GM18858 (cell line): ENCODE measurements around the gene WDR19.
"Not testable (repeated sequence)": the region's sequence is repeated elsewhere in the genome, so short reads cannot be mapped to it uniquely, and the experiment has no call there.

ENCODE experiments used
- ATAC-seq: cut with Tn5 transposase; IDR thresholded peaks from one replicate; pipeline ENCODE4 v1.9.1; 2021; ENCODE audit not compliant: unreplicated experiment

WDR19 gene

GRCh38 chr4:39181905-39182638 is at the start of gene WDR19:
Gene WDR19 (plus strand): TSS chr4:39182529. CDS start chr4:39182558, 29 bp downstream.
- ATAC-seq, result peak; percentile 98

GRCh38 chr4:39133623-39134022 is 48.7 kb upstream of the WDR19 start:
- no peak for ATAC-seq

- ATAC-seq, result no peak
Measured at GRCh38 chr4:39134683-39135306, 47.5 kb upstream of the WDR19 start.

GRCh38 chr4:39138227-39138626 is 44.1 kb upstream of the WDR19 start:
- not testable (repeated sequence) for ATAC-seq

GRCh38 chr4:39146211-39146610 is 36.1 kb upstream of the WDR19 start:
- no peak for ATAC-seq

GRCh38 chr4:39154009-39154408 is 28.3 kb upstream of the WDR19 start:
- ATAC-seq, result no peak

GRCh38 chr4:39157520-39157919 is 24.8 kb upstream of the WDR19 start:
- ATAC-seq, result no peak

- ATAC-seq, result peak; percentile 42
Measured at GRCh38 chr4:39166177-39166576, 16.2 kb upstream of the WDR19 start.

GRCh38 chr4:39166669-39167068 is 15.7 kb upstream of the WDR19 start:
- ATAC-seq, result peak; percentile 46

- ATAC-seq, result no peak
Measured at GRCh38 chr4:39169426-39169825, 12.9 kb upstream of the WDR19 start.

- no peak for ATAC-seq
Measured at GRCh38 chr4:39170301-39170700, 12.0 kb upstream of the WDR19 start.

- no peak for ATAC-seq
Measured at GRCh38 chr4:39178706-39179105, 3.6 kb upstream of the WDR19 start.

- no peak for ATAC-seq
Measured at GRCh38 chr4:39179681-39180080, 2.6 kb upstream of the WDR19 start.

GRCh38 chr4:39180629-39181028 is 1.7 kb upstream of the WDR19 start:
- not testable (repeated sequence) for ATAC-seq

GRCh38 chr4:39181520-39181904 is 817 bp upstream of the WDR19 start:
- no peak for ATAC-seq

GRCh38 chr4:39201963-39202362 is 19.6 kb downstream of the WDR19 start:
- no peak for ATAC-seq

- no peak for ATAC-seq
Measured at GRCh38 chr4:39204543-39204942, 22.2 kb downstream of the WDR19 start.

- ATAC-seq, result no peak
Measured at GRCh38 chr4:39205000-39205399, 22.7 kb downstream of the WDR19 start.

GRCh38 chr4:39205476-39205875 is 23.1 kb downstream of the WDR19 start:
- no peak for ATAC-seq

- ATAC-seq, result no peak
Measured at GRCh38 chr4:39227906-39228305, 45.6 kb downstream of the WDR19 start.

GRCh38 chr4:39228377-39228776 is 46.0 kb downstream of the WDR19 start:
- ATAC-seq, result no peak

- no peak for ATAC-seq
Measured at GRCh38 chr4:39230462-39230861, 48.1 kb downstream of the WDR19 start.

- ATAC-seq, result no peak
Measured at GRCh38 chr4:39231660-39232059, 49.3 kb downstream of the WDR19 start.
